K562 (cell line): ENCODE results near the gene C1orf198. TPM values are rescaled to one million over a fixed set of nuclear protein-coding genes. Genes with fewer than 3 reads are reported as not detected.

ENCODE experiments used
- FOXK1 ChIP-seq: sonication (generic); formaldehyde crosslinking; IDR thresholded peaks from 2 replicates; pipeline ENCODE4 v1.8.0; 2022; ENCODE audit warnings: missing genetic modification reagents, mild to moderate bottlenecking, borderline replicate concordance
- FOXP1 ChIP-seq: sonication (generic); formaldehyde crosslinking; IDR thresholded peaks from 2 replicates; pipeline ENCODE4 v1.8.0; 2022; ENCODE audit warnings: mild to moderate bottlenecking, missing genetic modification reagents
- KLF6 ChIP-seq: fragments of 250-450 bp; sonication (Bioruptor Pico); IDR thresholded peaks from 2 replicates; pipeline ENCODE4 v1.4.0; 2020; ENCODE audit warnings: mild to moderate bottlenecking, moderate library complexity, borderline replicate concordance
- LEF1 ChIP-seq: fragments of 450-650 bp; IDR thresholded peaks from 2 replicates; pipeline ENCODE4 v1.6.1; 2016; ENCODE audit warnings: mild to moderate bottlenecking
- NCOR1 ChIP-seq: fragments of 450-650 bp; IDR thresholded peaks from 2 replicates; pipeline ENCODE4 v1.6.1; 2016; ENCODE audit warnings: mild to moderate bottlenecking, moderate library complexity
- PCBP1 ChIP-seq: fragments of 200-400 bp; formaldehyde crosslinking; IDR thresholded peaks from 2 replicates; pipeline ENCODE4 v1.6.1; 2018; ENCODE audit warnings: mild to moderate bottlenecking, low read depth, low read length; ENCODE audit not compliant: poor library complexity, severe bottlenecking
- RAD51 ChIP-seq: fragments of 450-650 bp; IDR thresholded peaks from 2 replicates; pipeline ENCODE4 v1.7.1; 2016; ENCODE audit warnings: low read depth, mild to moderate bottlenecking, borderline replicate concordance
- RBFOX2 ChIP-seq: fragments of 200-400 bp; formaldehyde crosslinking; IDR thresholded peaks from 2 replicates; pipeline ENCODE4 v1.6.1; 2017; ENCODE audit warnings: low read depth, mild to moderate bottlenecking, low read length, moderate library complexity
- SIN3A ChIP-seq, 2 experiments: fragments of 150-350 bp in 1 of 2; IDR thresholded peaks; 2 replicates each; pipeline ENCODE4 v1.6.1; 2011 to 2016; ENCODE audit warnings: borderline replicate concordance in 2 of 2, low read depth in 2 of 2, low read length in 2 of 2, mild to moderate bottlenecking in 2 of 2, moderate library complexity in 2 of 2; ENCODE audit not compliant: control insufficient read depth in 1 of 2
- ZNF224 ChIP-seq: sonication (generic); formaldehyde crosslinking; IDR thresholded peaks from 2 replicates; pipeline ENCODE4 v1.8.0; 2022; ENCODE audit warnings: mild to moderate bottlenecking, missing genetic modification reagents
- ZNF778 ChIP-seq: fragments of 450-650 bp; formaldehyde crosslinking; IDR thresholded peaks from 2 replicates; pipeline ENCODE4 v1.4.0; 2020; ENCODE audit warnings: mild to moderate bottlenecking, moderate library complexity
- polyA plus RNA-seq, 8 experiments: library from polyadenylated mRNA; depleted of rRNA in 4 of 8; stranded (reverse) in 5 of 8; unstranded in 3 of 8; fragments of >200 nt; fragmentation: Nextera tagmentation in 2 of 8; fragmentation: Illumina TruSeq in 1 of 8; extraction: Ambion mirVana in 2 of 8; extraction: Trizol in 1 of 8; gene quantifications; 2 replicates each; pipeline versions ENCODE4 v1.2.1 to v1.2.3, GENCODE V29; 2011 to 2014; ENCODE audit warnings: inconsistent platforms in 1 of 8, missing spikeins in 1 of 8
- total RNA-seq, 7 experiments: library from RNA; depleted of rRNA in 6 of 7; stranded (reverse); fragments of >200 nt in 6 of 7; fragmentation: Illumina TruSeq in 2 of 7; extraction: Trizol in 2 of 7; gene quantifications; 2 replicates each; pipeline versions ENCODE4 v1.2.1 to v1.2.3, GENCODE V29; 2011 to 2021; ENCODE audit warnings: low replicate concordance in 1 of 7
- TF ChIP-seq, protein P1 (sequence below): fragments of 250-450 bp; sonication (Bioruptor Pico); IDR thresholded peaks from 2 replicates; pipeline ENCODE4 v1.4.0; 2020; ENCODE audit warnings: borderline replicate concordance
- TF ChIP-seq, protein P2 (sequence below): fragments of 150-350 bp; IDR thresholded peaks from 2 replicates; pipeline ENCODE4 v1.6.1; 2014; ENCODE audit warnings: low read depth, mild to moderate bottlenecking, low read length, borderline replicate concordance
- TF ChIP-seq, protein P3 (sequence below): fragments of 450-650 bp; formaldehyde crosslinking; IDR thresholded peaks from 2 replicates; pipeline ENCODE4 v1.4.0; 2022; ENCODE audit warnings: missing genetic modification characterization
- TF ChIP-seq, protein P4 (sequence below): fragments of 450-650 bp; formaldehyde crosslinking; IDR thresholded peaks from 2 replicates; pipeline ENCODE4 v1.4.0; 2022; ENCODE audit warnings: mild to moderate bottlenecking, moderate library complexity

Gene C1orf198
- total and polyA plus RNA-seq, 9 of the 15 experiments (the other 6 are each of a cell fraction or from before 2014, with no cell fraction given) = 2.0 to 15.1 (median 10.4) TPM

DNA sequence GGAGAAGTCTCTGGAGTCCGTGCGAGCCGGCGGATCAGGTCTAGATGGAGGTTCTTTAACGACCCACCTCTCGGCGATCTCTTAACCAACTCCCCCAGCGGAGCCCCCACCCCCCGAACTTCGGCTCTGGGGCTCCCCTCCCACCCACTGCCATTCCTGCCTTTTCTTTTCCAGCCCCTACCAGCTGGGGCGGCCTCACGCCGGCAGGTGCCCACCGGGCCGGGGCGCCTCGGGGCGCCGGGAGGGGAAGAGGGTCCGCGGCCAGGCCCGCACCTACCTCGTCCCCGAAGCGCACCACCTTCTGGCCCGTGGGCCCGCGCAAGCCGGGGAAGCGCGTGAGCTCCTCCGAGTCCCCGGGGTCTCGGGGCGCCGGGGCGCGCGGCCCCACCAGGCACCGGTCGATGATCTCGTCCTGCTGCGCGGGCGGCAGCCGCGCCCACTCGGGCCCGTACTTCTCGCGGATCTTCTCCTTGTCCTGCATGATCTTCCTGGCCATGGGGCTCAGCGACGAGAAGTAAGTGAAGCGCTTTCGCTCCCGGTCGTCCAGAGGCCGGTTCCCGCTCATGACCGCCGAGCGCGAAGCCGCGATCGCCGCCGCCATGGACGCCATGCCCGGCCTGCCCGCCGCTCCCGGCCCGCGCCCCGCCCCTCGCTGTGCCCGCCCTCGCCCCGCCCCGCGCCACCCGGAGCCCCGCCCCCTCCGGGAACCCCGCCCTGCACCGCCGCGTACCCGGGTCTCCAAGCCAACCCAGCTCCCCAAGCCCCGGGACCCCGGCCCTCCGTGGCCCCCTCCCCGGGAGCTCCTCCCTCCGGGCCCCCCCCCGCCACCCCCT, at the start of gene C1orf198 (continued):
- TF ChIP-seq, protein P1, sequence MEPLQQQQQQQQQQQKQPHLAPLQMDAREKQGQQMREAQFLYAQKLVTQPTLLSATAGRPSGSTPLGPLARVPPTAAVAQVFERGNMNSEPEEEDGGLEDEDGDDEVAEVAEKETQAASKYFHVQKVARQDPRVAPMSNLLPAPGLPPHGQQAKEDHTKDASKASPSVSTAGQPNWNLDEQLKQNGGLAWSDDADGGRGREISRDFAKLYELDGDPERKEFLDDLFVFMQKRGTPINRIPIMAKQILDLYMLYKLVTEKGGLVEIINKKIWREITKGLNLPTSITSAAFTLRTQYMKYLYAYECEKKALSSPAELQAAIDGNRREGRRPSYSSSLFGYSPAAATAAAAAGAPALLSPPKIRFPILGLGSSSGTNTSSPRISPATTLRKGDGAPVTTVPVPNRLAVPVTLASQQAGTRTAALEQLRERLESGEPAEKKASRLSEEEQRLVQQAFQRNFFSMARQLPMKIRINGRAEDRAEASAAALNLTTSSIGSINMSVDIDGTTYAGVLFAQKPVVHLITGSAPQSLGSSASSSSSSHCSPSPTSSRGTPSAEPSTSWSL (CRISPR knock-in tag) = no peak
- TF ChIP-seq NCOR1 (no peak), FOXP1 (CRISPR knock-in tag) (peak; percentile 64; the same call in 1 of the 2 replicates), ZNF224 (CRISPR knock-in tag) (0 out of 2 replicates have a peak, but pooled peaks have one; percentile 38), LEF1 (no peak), FOXK1 (CRISPR knock-in tag) (no peak), PCBP1 (peak; percentile 39), SIN3A (IDR thresholded peaks at IDR 0.05; ENCODE audit: borderline replicate concordance in 2 of 2, control insufficient read depth in 1 of 2, low read depth in 2 of 2, low read length in 2 of 2) (peak in 1 of 2 experiments; percentile 88; a peak in 2 of 4 replicates), ZNF778 (no peak), KLF6 (CRISPR knock-in tag) (no peak), RAD51 (no peak), RBFOX2 (peak; percentile 76)
- TF ChIP-seq, protein P2, sequence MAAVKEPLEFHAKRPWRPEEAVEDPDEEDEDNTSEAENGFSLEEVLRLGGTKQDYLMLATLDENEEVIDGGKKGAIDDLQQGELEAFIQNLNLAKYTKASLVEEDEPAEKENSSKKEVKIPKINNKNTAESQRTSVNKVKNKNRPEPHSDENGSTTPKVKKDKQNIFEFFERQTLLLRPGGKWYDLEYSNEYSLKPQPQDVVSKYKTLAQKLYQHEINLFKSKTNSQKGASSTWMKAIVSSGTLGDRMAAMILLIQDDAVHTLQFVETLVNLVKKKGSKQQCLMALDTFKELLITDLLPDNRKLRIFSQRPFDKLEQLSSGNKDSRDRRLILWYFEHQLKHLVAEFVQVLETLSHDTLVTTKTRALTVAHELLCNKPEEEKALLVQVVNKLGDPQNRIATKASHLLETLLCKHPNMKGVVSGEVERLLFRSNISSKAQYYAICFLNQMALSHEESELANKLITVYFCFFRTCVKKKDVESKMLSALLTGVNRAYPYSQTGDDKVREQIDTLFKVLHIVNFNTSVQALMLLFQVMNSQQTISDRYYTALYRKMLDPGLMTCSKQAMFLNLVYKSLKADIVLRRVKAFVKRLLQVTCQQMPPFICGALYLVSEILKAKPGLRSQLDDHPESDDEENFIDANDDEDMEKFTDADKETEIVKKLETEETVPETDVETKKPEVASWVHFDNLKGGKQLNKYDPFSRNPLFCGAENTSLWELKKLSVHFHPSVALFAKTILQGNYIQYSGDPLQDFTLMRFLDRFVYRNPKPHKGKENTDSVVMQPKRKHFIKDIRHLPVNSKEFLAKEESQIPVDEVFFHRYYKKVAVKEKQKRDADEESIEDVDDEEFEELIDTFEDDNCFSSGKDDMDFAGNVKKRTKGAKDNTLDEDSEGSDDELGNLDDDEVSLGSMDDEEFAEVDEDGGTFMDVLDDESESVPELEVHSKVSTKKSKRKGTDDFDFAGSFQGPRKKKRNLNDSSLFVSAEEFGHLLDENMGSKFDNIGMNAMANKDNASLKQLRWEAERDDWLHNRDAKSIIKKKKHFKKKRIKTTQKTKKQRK = no peak
- TF ChIP-seq, protein P3, sequence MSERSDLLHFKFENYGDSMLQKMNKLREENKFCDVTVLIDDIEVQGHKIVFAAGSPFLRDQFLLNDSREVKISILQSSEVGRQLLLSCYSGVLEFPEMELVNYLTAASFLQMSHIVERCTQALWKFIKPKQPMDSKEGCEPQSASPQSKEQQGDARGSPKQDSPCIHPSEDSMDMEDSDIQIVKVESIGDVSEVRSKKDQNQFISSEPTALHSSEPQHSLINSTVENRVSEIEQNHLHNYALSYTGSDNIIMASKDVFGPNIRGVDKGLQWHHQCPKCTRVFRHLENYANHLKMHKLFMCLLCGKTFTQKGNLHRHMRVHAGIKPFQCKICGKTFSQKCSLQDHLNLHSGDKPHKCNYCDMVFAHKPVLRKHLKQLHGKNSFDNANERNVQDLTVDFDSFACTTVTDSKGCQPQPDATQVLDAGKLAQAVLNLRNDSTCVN (CRISPR knock-in tag) = no peak
- TF ChIP-seq, protein P4, sequence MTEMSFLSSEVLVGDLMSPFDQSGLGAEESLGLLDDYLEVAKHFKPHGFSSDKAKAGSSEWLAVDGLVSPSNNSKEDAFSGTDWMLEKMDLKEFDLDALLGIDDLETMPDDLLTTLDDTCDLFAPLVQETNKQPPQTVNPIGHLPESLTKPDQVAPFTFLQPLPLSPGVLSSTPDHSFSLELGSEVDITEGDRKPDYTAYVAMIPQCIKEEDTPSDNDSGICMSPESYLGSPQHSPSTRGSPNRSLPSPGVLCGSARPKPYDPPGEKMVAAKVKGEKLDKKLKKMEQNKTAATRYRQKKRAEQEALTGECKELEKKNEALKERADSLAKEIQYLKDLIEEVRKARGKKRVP = no peak
